ENCODE results near the gene PHF20.

GRCh38 chr20:35910254-35910653, 138.4 kb downstream of the PHF20 start:
- TF ChIP-seq CTCF (IDR thresholded peaks at IDR 0.05) (no peak), POLR2A (IDR thresholded peaks at IDR 0.05) (no peak), POLR2AphosphoS5 (IDR thresholded peaks at IDR 0.05) (no peak)

Data from gastroesophageal sphincter (tissue), 3 donors.